22Rv1 (cell line): ENCODE data around the gene GTPBP4.

ENCODE experiments used
- ZFX ChIP-seq: fragments of 450-650 bp; IDR thresholded peaks from 2 replicates; pipeline ENCODE4 v1.6.1; 2017; ENCODE audit warnings: antibody characterized with exemption, borderline replicate concordance
- TF ChIP-seq, protein P1 (sequence below): fragments of 450-650 bp; IDR thresholded peaks from 2 replicates; pipeline ENCODE4 v1.5.1; 2017; ENCODE audit warnings: mild to moderate bottlenecking

DNA sequence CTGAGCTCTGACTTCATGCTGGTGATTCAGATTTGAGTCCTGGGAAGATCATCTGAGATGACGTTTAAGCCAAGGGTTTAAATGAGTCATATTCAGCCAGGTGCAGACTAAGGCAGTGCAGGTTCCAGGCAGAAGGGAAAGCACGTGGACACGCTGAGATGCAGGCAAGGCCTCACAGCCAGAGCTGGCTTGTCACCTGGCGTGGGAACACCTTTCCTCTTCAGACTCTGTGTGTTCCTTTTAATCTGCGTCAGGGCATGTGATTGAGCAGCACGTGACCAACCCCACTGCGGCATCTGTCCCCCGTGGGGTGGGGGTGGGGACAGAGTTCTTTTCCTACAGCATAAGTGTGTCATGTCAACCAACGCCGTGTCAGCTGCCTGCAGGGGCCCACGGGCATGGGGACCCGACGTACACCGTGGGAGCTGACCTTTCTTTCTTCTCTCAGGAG, 48.1 kb downstream of the GTPBP4 start:
- TF ChIP-seq, protein P1, sequence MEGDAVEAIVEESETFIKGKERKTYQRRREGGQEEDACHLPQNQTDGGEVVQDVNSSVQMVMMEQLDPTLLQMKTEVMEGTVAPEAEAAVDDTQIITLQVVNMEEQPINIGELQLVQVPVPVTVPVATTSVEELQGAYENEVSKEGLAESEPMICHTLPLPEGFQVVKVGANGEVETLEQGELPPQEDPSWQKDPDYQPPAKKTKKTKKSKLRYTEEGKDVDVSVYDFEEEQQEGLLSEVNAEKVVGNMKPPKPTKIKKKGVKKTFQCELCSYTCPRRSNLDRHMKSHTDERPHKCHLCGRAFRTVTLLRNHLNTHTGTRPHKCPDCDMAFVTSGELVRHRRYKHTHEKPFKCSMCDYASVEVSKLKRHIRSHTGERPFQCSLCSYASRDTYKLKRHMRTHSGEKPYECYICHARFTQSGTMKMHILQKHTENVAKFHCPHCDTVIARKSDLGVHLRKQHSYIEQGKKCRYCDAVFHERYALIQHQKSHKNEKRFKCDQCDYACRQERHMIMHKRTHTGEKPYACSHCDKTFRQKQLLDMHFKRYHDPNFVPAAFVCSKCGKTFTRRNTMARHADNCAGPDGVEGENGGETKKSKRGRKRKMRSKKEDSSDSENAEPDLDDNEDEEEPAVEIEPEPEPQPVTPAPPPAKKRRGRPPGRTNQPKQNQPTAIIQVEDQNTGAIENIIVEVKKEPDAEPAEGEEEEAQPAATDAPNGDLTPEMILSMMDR, result no peak
- no peak for TF ChIP-seq ZFX
